HG02678 (cell line): Measurements from ENCODE around the gene ASAP3.

ENCODE experiments used
- ATAC-seq: cut with Tn5 transposase; IDR thresholded peaks from one replicate; pipeline ENCODE4 v1.9.1; 2021; ENCODE audit warnings: mild to moderate bottlenecking, moderate library complexity; ENCODE audit not compliant: unreplicated experiment

ASAP3 gene

GRCh38 chr1:23478896-23479665 lies 4.9 kb downstream of the ASAP3 start:
- ATAC-seq: no peak

- ATAC-seq: no peak
Observed at GRCh38 chr1:23477359-23478144, 6.4 kb downstream of the ASAP3 start.

- ATAC-seq: no peak
Observed at GRCh38 chr1:23475641-23476040, 8.3 kb downstream of the ASAP3 start.

GRCh38 chr1:23475134-23475628 lies 8.8 kb downstream of the ASAP3 start:
- no peak for ATAC-seq

- no peak for ATAC-seq
Observed at GRCh38 chr1:23473037-23473800, 10.8 kb downstream of the ASAP3 start.

- no peak for ATAC-seq
Observed at GRCh38 chr1:23472351-23473036, 11.5 kb downstream of the ASAP3 start.

- ATAC-seq: no peak
Observed at GRCh38 chr1:23471473-23472075, 12.4 kb downstream of the ASAP3 start.

- no peak for ATAC-seq
Observed at GRCh38 chr1:23470282-23471070, 13.5 kb downstream of the ASAP3 start.

- ATAC-seq: no peak
Observed at GRCh38 chr1:23469372-23469982, 14.5 kb downstream of the ASAP3 start.

- ATAC-seq: no peak
Observed at GRCh38 chr1:23466423-23466989, 17.5 kb downstream of the ASAP3 start.

- ATAC-seq: no peak
Observed at GRCh38 chr1:23463286-23463685, 20.7 kb downstream of the ASAP3 start.

- ATAC-seq: no peak
Observed at GRCh38 chr1:23462766-23463165, 21.2 kb downstream of the ASAP3 start.

GRCh38 chr1:23461050-23461449 lies 22.9 kb downstream of the ASAP3 start:
- ATAC-seq: no peak

GRCh38 chr1:23460519-23460918 lies 23.5 kb downstream of the ASAP3 start:
- no peak for ATAC-seq

GRCh38 chr1:23459338-23459757 lies 24.6 kb downstream of the ASAP3 start:
- no peak for ATAC-seq

- no peak for ATAC-seq
Observed at GRCh38 chr1:23456226-23456625, 27.8 kb downstream of the ASAP3 start.

GRCh38 chr1:23453455-23454000 lies 30.5 kb downstream of the ASAP3 start:
- no peak for ATAC-seq

GRCh38 chr1:23452011-23452411 lies 32.0 kb downstream of the ASAP3 start:
- no peak for ATAC-seq
